HepG2 (cell line): Measurements from ENCODE around the gene LSS. TPM values are rescaled to one million over a fixed set of nuclear protein-coding genes. Genes with fewer than 3 reads are reported as not detected.

Experiments
- ATAC-seq: fragments of 200-7000 bp; cut with Tn5 transposase; 3 replicates; pipeline ENCODE4 v1.9.1; 2020; ENCODE audit warnings: mild to moderate bottlenecking, moderate library complexity
- BruUV-seq: library from RNA; stranded (reverse); fragments of 400-500 nt; replicated peaks from 2 replicates; lab custom pipeline; 2021; lab: Mats Ljungman, UMichigan
- CTCF ChIA-PET: fragments of 300-600 bp; formaldehyde crosslinking; extraction: SDS; loops from one replicate; lab custom pipeline; 2021; ENCODE audit warnings: low total read pairs, inconsistent platforms, low intra/inter-chr PET ratio; lab: Yijun Ruan, JAX
- POLR2A ChIA-PET: fragments of 350-600 bp; sonication (Branson Sonifier 250); formaldehyde crosslinking; loops from one replicate; lab custom pipeline; 2020; ENCODE audit warnings: antibody characterized with exemption, inconsistent platforms; lab: Yijun Ruan, JAX
- DNase-seq: peaks from one replicate; pipeline ENCODE4 v3.0.0-alpha.2; 2015; ENCODE audit warnings: low spot score
- FAIRE-seq: peaks from 3 replicates; lab custom pipeline; 2011; peaks lifted over from hg19 to GRCh38; lab: Jason Lieb, UNC
- H2AFZ ChIP-seq: one replicate; pipeline ENCODE4 v1.6.1; 2011; ENCODE audit warnings: low read length, inconsistent platforms
- H3K27ac ChIP-seq: fragments of 300-600 bp; 3 replicates; pipeline ENCODE4 v1.8.0; 2011; ENCODE audit warnings: mixed run types, mild to moderate bottlenecking, mixed read lengths, low read length, inconsistent platforms; ENCODE audit not compliant: insufficient read depth; ENCODE audit errors: extremely low read length
- H3K27me3 ChIP-seq, 2 experiments: fragments of 200-600 bp in 1 of 2; 2 replicates in 1 of 2; 3 replicates in 1 of 2; pipeline versions ENCODE4 v1.6.0 to v1.8.0; 2011; ENCODE audit warnings: low read length in 2 of 2, mild to moderate bottlenecking in 2 of 2, moderate library complexity in 2 of 2, inconsistent platforms in 1 of 2; ENCODE audit not compliant: insufficient read depth in 2 of 2, control insufficient read depth in 1 of 2
- H3K36me3 ChIP-seq, 2 experiments: fragments of 200-600 bp in 1 of 2; replicated peaks in 1 of 2; 2 replicates in 1 of 2; 3 replicates in 1 of 2; pipeline versions ENCODE4 v1.5.1 to v1.8.0; 2011; ENCODE audit warnings: low read length in 2 of 2, inconsistent platforms in 1 of 2; ENCODE audit not compliant: insufficient read depth in 2 of 2, control insufficient read depth in 1 of 2
- H3K4me1 ChIP-seq: 2 replicates; pipeline ENCODE4 v1.5.1; 2012; ENCODE audit warnings: low read length, inconsistent platforms; ENCODE audit not compliant: insufficient read depth
- H3K4me2 ChIP-seq: 2 replicates; pipeline ENCODE4 v1.6.0; 2011; ENCODE audit warnings: low read depth, low read length, inconsistent platforms
- H3K4me3 ChIP-seq, 3 experiments: fragments of 200-600 bp in 1 of 3; sonication (generic), shearing (Covaris generic) in 1 of 3; replicated peaks in 1 of 3; 2 replicates each; pipeline ENCODE4 v1.5.1; 2011 to 2016; ENCODE audit warnings: low read length in 3 of 3, inconsistent platforms in 2 of 3, low read depth in 2 of 3, mild to moderate bottlenecking in 2 of 3, control low read depth in 1 of 3, mixed read lengths in 1 of 3; ENCODE audit not compliant: insufficient read depth in 1 of 3
- H3K79me2 ChIP-seq: one replicate; pipeline ENCODE4 v1.6.1; 2011; ENCODE audit warnings: low read length, inconsistent platforms; ENCODE audit not compliant: insufficient read depth
- H3K9ac ChIP-seq: 2 replicates; pipeline ENCODE4 v1.6.0; 2011; ENCODE audit warnings: mild to moderate bottlenecking, low read depth, low read length, inconsistent platforms; ENCODE audit not compliant: insufficient read depth
- H3K9me3 ChIP-seq: 2 replicates; pipeline ENCODE4 v1.5.1; 2012; ENCODE audit warnings: mild to moderate bottlenecking, low read length
- H4K20me1 ChIP-seq: 2 replicates; pipeline ENCODE4 v1.6.0; 2011; ENCODE audit warnings: inconsistent platforms, mild to moderate bottlenecking, low read length, moderate library complexity; ENCODE audit not compliant: insufficient read depth
- CCDC6 ChIP-seq: sonication (generic); formaldehyde crosslinking; IDR thresholded peaks from 2 replicates; pipeline ENCODE4 v1.8.1; 2022; ENCODE audit warnings: mild to moderate bottlenecking, missing genetic modification reagents, moderate library complexity
- CHCHD3 ChIP-seq: sonication (generic); formaldehyde crosslinking; IDR thresholded peaks from 2 replicates; pipeline ENCODE4 v1.8.0; 2022; ENCODE audit warnings: mild to moderate bottlenecking, missing genetic modification reagents, moderate library complexity
- HMGXB3 ChIP-seq: sonication (generic); formaldehyde crosslinking; IDR thresholded peaks from 2 replicates; pipeline ENCODE4 v1.4.0; 2020; ENCODE audit warnings: missing genetic modification reagents, borderline replicate concordance
- MAZ ChIP-seq, 2 experiments: sonication (generic) in 1 of 2; formaldehyde crosslinking in 1 of 2; IDR thresholded peaks; 2 replicates each; pipeline versions ENCODE4 v1.5.0 to v1.6.1; 2012 to 2020; ENCODE audit warnings: low read depth in 2 of 2, mild to moderate bottlenecking in 2 of 2, borderline replicate concordance in 1 of 2, improper control_type of control experiment in 1 of 2, low read length in 1 of 2, missing genetic modification reagents in 1 of 2, moderate library complexity in 1 of 2
- RELA ChIP-seq: sonication (generic); formaldehyde crosslinking; IDR thresholded peaks from 2 replicates; pipeline ENCODE4 v1.4.0; 2020; ENCODE audit warnings: missing genetic modification reagents
- RNF2 ChIP-seq: fragments of 450-650 bp; conservative IDR thresholded peaks from 2 replicates; pipeline ENCODE4 v1.6.1; 2016; ENCODE audit warnings: low read depth
- SAFB2 ChIP-seq: sonication (generic); formaldehyde crosslinking; IDR thresholded peaks from 2 replicates; pipeline ENCODE4 v1.5.1; 2020; ENCODE audit warnings: missing genetic modification reagents, low read depth, mild to moderate bottlenecking, borderline replicate concordance
- SNAI1 ChIP-seq: sonication (generic); formaldehyde crosslinking; IDR thresholded peaks from 2 replicates; pipeline ENCODE4 v1.5.0; 2020; ENCODE audit warnings: mild to moderate bottlenecking, missing genetic modification reagents, borderline replicate concordance
- STAG1 ChIP-seq: sonication (generic); formaldehyde crosslinking; IDR thresholded peaks from 2 replicates; pipeline ENCODE4 v1.4.0; 2020; ENCODE audit warnings: missing genetic modification reagents
- THRA ChIP-seq: sonication (generic); formaldehyde crosslinking; IDR thresholded peaks from 2 replicates; pipeline ENCODE4 v1.4.0; 2020; ENCODE audit warnings: missing genetic modification reagents, borderline replicate concordance
- ZC3H13 ChIP-seq: sonication (generic); formaldehyde crosslinking; IDR thresholded peaks from 2 replicates; pipeline ENCODE4 v1.8.1; 2023; ENCODE audit warnings: mild to moderate bottlenecking, missing genetic modification reagents, moderate library complexity
- ZNF562 ChIP-seq: sonication (generic); formaldehyde crosslinking; IDR thresholded peaks from 2 replicates; pipeline ENCODE4 v1.8.0; 2022; ENCODE audit warnings: missing genetic modification reagents, borderline replicate concordance
- ZNF570 ChIP-seq: sonication (generic); formaldehyde crosslinking; IDR thresholded peaks from 2 replicates; pipeline ENCODE4 v1.4.0; 2020; ENCODE audit warnings: mild to moderate bottlenecking, missing genetic modification reagents, borderline replicate concordance
- ZSCAN5A ChIP-seq: sonication (generic); formaldehyde crosslinking; IDR thresholded peaks from 2 replicates; pipeline ENCODE4 v1.8.0; 2022; ENCODE audit warnings: mild to moderate bottlenecking, missing genetic modification reagents, borderline replicate concordance
- WGBS: methylation state at CpG from one replicate; pipeline ENCODE4 v1.1.6; 2017; ENCODE audit warnings: low lambda C conversion rate; 5-methylcytosine and 5-hydroxymethylcytosine counted together
- in situ Hi-C: cut with HindIII; loops from 2 replicates; pipeline ENCODE4 v1.10.0; 2017; ENCODE audit warnings: low pct_unique_long_range_greater_than_20kb; ENCODE audit not compliant: extremely low pct_ligation_motif_present
- intact Hi-C: fragments of 100-400 bp; cut with micrococcal nuclease; formaldehyde crosslinking; loops from one replicate; pipeline ENCODE4 v1.10.0; 2022; ENCODE audit not compliant: unreplicated experiment
- polyA plus RNA-seq, 8 experiments: library from polyadenylated mRNA; depleted of rRNA in 3 of 8; stranded (reverse) in 7 of 8; unstranded in 1 of 8; fragments of >200 nt; fragmentation: Illumina TruSeq in 4 of 8; extraction: Trizol in 4 of 8; gene quantifications; 2 replicates each; pipeline versions ENCODE4 v1.2.1 to v1.2.3, GENCODE V29; 2011 to 2016; ENCODE audit warnings: low read depth in 4 of 8, missing spikeins in 1 of 8, mixed read lengths in 1 of 8; ENCODE audit not compliant: insufficient read depth in 1 of 8
- total RNA-seq, 5 experiments: library from RNA; depleted of rRNA; stranded (reverse); fragments of >200 nt; fragmentation: Illumina TruSeq; extraction: Trizol; gene quantifications; 2 replicates each; pipeline ENCODE4 v1.2.3, GENCODE V29; 2016; ENCODE audit warnings: low read depth in 1 of 5

The LSS gene
- total and polyA plus RNA-seq, 2 of the 13 experiments (the other 11 are each of a cell fraction or from before 2014, with no cell fraction given) = 72.6 to 113 TPM

- 0 out of 2 replicates have a peak, but pooled peaks have one; percentile 37 for TF ChIP-seq THRA (CRISPR knock-in tag)
These were observed at the start of gene LSS (continued) for GRCh38 chr21:46228345-46229051.

GRCh38 chr21:46274797-46275390 lies 46.3 kb upstream of the LSS start:
- ATAC-seq (no peak), FAIRE-seq (no peak), DNase-seq (no peak)
- 99% methylated on average over 11 of the region's 11 CpGs for WGBS
- Histone ChIP-seq H3K4me1 (no peaks in the 10 kb centered on the region), H3K79me2 (no peaks in the 10 kb centered on the region), H2AFZ (no peak overlapping the region), H3K9me3 (no peaks in the 10 kb centered on the region), H3K9ac (no peak overlapping the region), H3K27ac (no peak overlapping the region), H3K4me2 (no peak overlapping the region), H3K4me3 (no peak overlapping the region), H4K20me1 (no peaks in the 10 kb centered on the region), H3K36me3 (peaks cover 36 to 85% of the 10 kb centered on the region in 2 experiments), H3K27me3 (no peaks in the 10 kb centered on the region)
- intact Hi-C loops = no loop called here
- CTCF ChIA-PET = no interaction called here
- POLR2A ChIA-PET = no interaction called here
- in situ Hi-C loops = no loop called here
- BruUV-seq = no TSS peak
- TF ChIP-seq CHCHD3 (no peak), ZC3H13 (CRISPR knock-in tag) (no peak), SNAI1 (no peak), MAZ (IDR thresholded peaks at IDR 0.05; ENCODE audit: borderline replicate concordance, low read depth, low read length) (no peak), MAZ (CRISPR knock-in tag; IDR thresholded peaks at IDR 0.05; ENCODE audit: low read depth) (no peak), CCDC6 (CRISPR knock-in tag) (no peak), RELA (CRISPR knock-in tag) (no peak), ZNF570 (CRISPR knock-in tag) (no peak), RNF2 (no peak), HMGXB3 (CRISPR knock-in tag) (no peak), SAFB2 (CRISPR knock-in tag) (no peak), ZSCAN5A (no peak), ZNF562 (CRISPR knock-in tag) (no peak), STAG1 (CRISPR knock-in tag) (no peak)
